Aorta (tissue), 5 donors: ENCODE data around the gene AHRR. TPM values are rescaled to one million over a fixed set of nuclear protein-coding genes. Genes with fewer than 3 reads are reported as not detected.
"Not testable (repeated sequence)": the region's sequence is repeated elsewhere in the genome, so short reads cannot be mapped to it uniquely, and the experiment has no call there.

Experiments
- ATAC-seq: fragments of 200-7000 bp; cut with Tn5 transposase; one replicate; pipeline ENCODE4 v1.9.1; 2022; ENCODE audit warnings: moderate library complexity; ENCODE audit not compliant: low FRiP score
- DNase-seq, 2 donors: peaks; one replicate each; pipeline ENCODE4 v3.0.0-alpha.2; 2020
- H3K27ac ChIP-seq, 2 donors: one replicate each; pipeline ENCODE4 v1.5.1; 2013; ENCODE audit warnings: low read length in 2 of 2, mild to moderate bottlenecking in 2 of 2, moderate library complexity in 2 of 2, control low read depth in 1 of 2, inconsistent platforms in 1 of 2, low read depth in 1 of 2
- H3K27me3 ChIP-seq, 2 donors: one replicate each; pipeline ENCODE4 v1.6.1; 2013; ENCODE audit warnings: control low read depth in 1 of 2, low read length in 1 of 2, mild to moderate bottlenecking in 1 of 2, moderate library complexity in 1 of 2; ENCODE audit not compliant: insufficient read depth in 2 of 2, control insufficient read depth in 1 of 2
- H3K36me3 ChIP-seq, 2 donors: one replicate each; pipeline ENCODE4 v1.6.1; 2013; ENCODE audit warnings: control low read depth in 1 of 2, low read length in 1 of 2, mild to moderate bottlenecking in 1 of 2; ENCODE audit not compliant: insufficient read depth in 2 of 2, control insufficient read depth in 1 of 2
- H3K4me1 ChIP-seq, 2 donors: one replicate each; pipeline ENCODE4 v1.6.1; 2013; ENCODE audit warnings: low read length in 2 of 2, control low read depth in 1 of 2, mild to moderate bottlenecking in 1 of 2, moderate library complexity in 1 of 2; ENCODE audit not compliant: insufficient read depth in 2 of 2, control insufficient read depth in 1 of 2
- H3K4me3 ChIP-seq, 2 donors: one replicate each; pipeline ENCODE4 v1.5.1; 2013; ENCODE audit warnings: low read length in 2 of 2, control low read depth in 1 of 2, mild to moderate bottlenecking in 1 of 2
- H3K9me3 ChIP-seq: one replicate; pipeline ENCODE4 v1.6.1; 2013; ENCODE audit warnings: mild to moderate bottlenecking, low read length; ENCODE audit not compliant: control insufficient read depth
- WGBS, 2 donors: extraction: QIAGEN DNeasy Blood & Tissue Kit; methylation state at CpG; one replicate each; pipeline ENCODE4 v1.1.7; 2013; 5-methylcytosine and 5-hydroxymethylcytosine counted together
- intact Hi-C, 2 donors: fragments of 100-400 bp; cut with DNase I; formaldehyde crosslinking; loops; one replicate each; pipeline versions ENCODE4 v1.14.2 to v1.15.0; 2022
- polyA plus RNA-seq, 2 donors: library from polyadenylated mRNA; stranded (reverse); fragments of 200-250 nt; gene quantifications; one replicate each; pipeline ENCODE4 v1.2.3, GENCODE V29; 2013
- total RNA-seq, 2 donors: library from RNA; stranded (reverse); fragmentation: NEBNext Ultra II Directional; extraction: Animal tissue kit (Norgen Biotek cat#: 25700); gene quantifications; one replicate each; pipeline ENCODE4 v1.2.1, GENCODE V29; 2021
- donor health status: healthy with polysubstance abuse.
- donor health status: Bipolar disorder and iron deficiency.
- donor health status: DM: no; HTN: no; CAD: no.
- donor health status: DM: no; HTN: no; CAD: no.
- donor health status: DM: yes; HTN: yes; CAD: no.

The AHRR gene
- total and polyA plus RNA-seq, 4 donors: 0.13 to 3.8 (median 1.7) TPM

DNA sequence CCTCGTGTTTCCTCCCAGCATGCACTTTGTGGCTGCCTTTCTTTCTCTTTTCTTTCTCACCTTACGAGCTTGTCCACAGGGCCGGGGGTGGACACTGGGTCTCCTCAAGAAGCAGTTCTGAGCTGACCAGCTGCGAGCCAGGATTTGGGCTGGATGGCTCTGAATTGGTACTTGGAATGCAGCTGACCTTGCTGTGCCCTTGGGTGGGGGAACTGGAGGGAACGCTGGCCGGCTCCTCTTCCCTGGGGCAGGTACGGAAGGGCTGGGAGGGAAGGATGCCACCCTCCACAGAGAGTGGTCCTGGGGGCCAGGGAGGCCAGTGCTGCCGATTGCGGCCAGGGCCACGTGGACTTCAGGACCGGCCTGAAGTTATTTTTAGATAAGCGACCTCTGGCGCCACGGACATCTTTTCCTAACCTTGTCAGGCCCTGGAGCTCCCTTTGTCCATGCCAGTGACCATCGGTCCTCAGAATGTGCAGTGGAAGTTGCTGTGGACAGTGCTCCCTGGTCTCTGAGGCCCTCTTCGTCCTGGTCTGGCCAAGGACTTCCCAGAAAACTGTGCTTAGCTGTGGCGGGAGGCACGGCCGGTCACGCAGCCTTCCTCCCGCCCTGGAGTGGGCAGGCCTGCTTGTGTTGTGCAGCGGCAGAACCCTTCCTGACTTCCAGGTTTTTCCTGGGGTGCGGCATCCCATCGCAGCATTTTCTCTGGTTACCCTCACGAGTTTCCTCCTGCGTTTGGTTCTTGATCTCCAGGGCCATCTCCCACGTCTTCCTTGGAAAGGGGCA lies 13.5 kb upstream of the AHRR start:
- 85 to 86% methylated on average over 27 of the region's 27 CpGs for WGBS, 2 donors
- Histone ChIP-seq H3K36me3 (no peaks in the 10 kb centered on the region), H3K4me1 (no peaks in the 10 kb centered on the region), H3K4me3 (no peak overlapping the region), H3K9me3 (no peaks in the 10 kb centered on the region), H3K27ac (no peak overlapping the region), H3K27me3 (no peaks in the 10 kb centered on the region)
- intact Hi-C loops: no loop called here
- ATAC-seq (no peak), DNase-seq (peak in 1 of 2 donors; percentile 59)

DNA sequence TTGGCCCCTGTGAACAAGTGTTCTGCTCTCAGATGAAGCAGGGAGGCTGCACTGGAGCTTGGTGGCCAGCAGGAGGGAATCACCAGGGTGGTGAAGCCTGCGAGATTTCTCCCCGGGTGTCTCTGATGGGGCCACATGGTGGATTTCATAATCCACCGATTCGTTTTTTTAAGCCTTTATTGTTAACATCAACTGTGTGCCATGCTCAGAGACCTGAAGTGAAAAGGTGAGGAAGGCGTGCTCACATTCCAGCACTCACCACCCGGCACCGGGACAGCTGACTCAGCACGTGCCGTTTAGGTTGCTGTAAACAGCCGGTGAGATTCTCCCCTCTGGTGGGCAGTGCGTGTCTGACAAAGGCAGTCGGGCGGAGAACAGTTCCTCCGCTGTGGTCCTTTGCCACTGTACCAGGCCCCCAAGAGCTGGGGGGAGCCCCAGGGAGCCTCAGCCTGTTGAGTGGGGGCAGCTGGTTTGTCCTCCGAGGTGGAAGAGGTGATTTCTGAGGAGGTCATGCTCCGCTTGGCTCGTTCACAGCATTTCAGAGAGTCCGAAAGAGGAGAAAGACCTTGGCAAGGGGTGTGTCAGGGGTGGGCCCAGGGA lies 12.7 kb upstream of the AHRR start:
- H3K9me3 ChIP-seq: no peaks in the 10 kb centered on the region
- intact Hi-C loops: no loop called here
- no peaks in the 10 kb centered on the region for H3K27me3 ChIP-seq
- no peak overlapping the region for H3K27ac ChIP-seq
- DNase-seq: peak in 1 of 2 donors; percentile 68
- no peak overlapping the region for H3K4me3 ChIP-seq
- ATAC-seq: no peak
- no peaks in the 10 kb centered on the region for H3K4me1 ChIP-seq
- H3K36me3 ChIP-seq: peaks cover 0 to 2% of the 10 kb centered on the region in 2 donors
- 80 to 82% methylated on average over 18 of the region's 18 CpGs for WGBS, 2 donors

- DNase-seq: peak in 1 of 2 donors; percentile 48
- H3K4me3 ChIP-seq, H3K36me3 ChIP-seq, ATAC-seq, H3K27me3 ChIP-seq, H3K9me3 ChIP-seq, intact Hi-C loops, H3K4me1 ChIP-seq, H3K27ac ChIP-seq: not testable (repeated sequence)
- 96 to 98% methylated on average over 10 to 15 of the region's 21 CpGs for WGBS, 2 donors
Observed at GRCh38 chr5:309831-310230, 11.7 kb upstream of the AHRR start.

- no peaks in the 10 kb centered on the region for H3K4me1 ChIP-seq
- ATAC-seq (no peak), DNase-seq (no peak)
- 95 to 97% methylated on average over 9 of the region's 9 CpGs for WGBS, 2 donors
- H3K27ac ChIP-seq: no peak overlapping the region
- intact Hi-C loops: no loop called here
- no peaks in the 10 kb centered on the region for H3K9me3 ChIP-seq
- H3K4me3 ChIP-seq: no peak overlapping the region
- peaks cover 4 to 5% of the 10 kb centered on the region in 2 donors for H3K36me3 ChIP-seq
- no peaks in the 10 kb centered on the region for H3K27me3 ChIP-seq
Observed at GRCh38 chr5:310516-310915, 11.0 kb upstream of the AHRR start.

DNA sequence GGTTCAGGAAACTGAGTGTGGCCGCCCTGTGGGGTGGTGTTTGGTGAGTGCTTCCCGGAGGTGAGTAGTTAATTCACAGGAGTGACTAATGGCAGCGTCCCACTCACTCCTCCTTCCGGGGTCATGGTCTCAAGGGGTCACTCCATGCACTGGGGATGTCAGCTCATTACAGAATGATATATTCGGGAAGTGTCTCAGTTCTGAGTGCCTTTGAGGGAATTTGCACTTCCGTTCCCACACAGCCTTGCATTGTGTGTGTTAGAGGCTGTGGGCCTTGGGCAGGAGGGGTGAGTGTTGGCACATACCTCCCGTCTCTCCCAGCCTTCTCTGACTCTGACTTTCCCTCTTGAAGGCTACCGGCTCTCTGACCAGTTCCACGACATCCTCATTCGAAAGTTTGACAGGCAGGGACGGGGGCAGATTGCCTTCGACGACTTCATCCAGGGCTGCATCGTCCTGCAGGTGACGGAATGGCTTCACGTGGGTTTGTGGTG lies 10.5 kb upstream of the AHRR start:
- no peak overlapping the region for H3K27ac ChIP-seq
- peaks cover 4 to 5% of the 10 kb centered on the region in 2 donors for H3K36me3 ChIP-seq
- H3K27me3 ChIP-seq: no peaks in the 10 kb centered on the region
- WGBS, 2 donors: 80% methylated on average over 16 of the region's 16 CpGs
- H3K4me1 ChIP-seq: no peaks in the 10 kb centered on the region
- H3K9me3 ChIP-seq: no peaks in the 10 kb centered on the region
- DNase-seq (no peak), ATAC-seq (no peak)
- intact Hi-C loops: no loop called here
- no peak overlapping the region for H3K4me3 ChIP-seq

GRCh38 chr5:311963-312362 lies 9.6 kb upstream of the AHRR start:
- H3K36me3 ChIP-seq: peaks cover 4 to 5% of the 10 kb centered on the region in 2 donors
- 91 to 93% methylated on average over 8 of the region's 8 CpGs for WGBS, 2 donors

GRCh38 chr5:312845-313244 lies 8.7 kb upstream of the AHRR start:
- intact Hi-C loops: no loop called here
- H3K4me1 ChIP-seq: no peaks in the 10 kb centered on the region
- H3K9me3 ChIP-seq: no peaks in the 10 kb centered on the region
- DNase-seq: no peak
- H3K27ac ChIP-seq: no peak overlapping the region
- ATAC-seq: no peak
- WGBS, 2 donors: 74 to 77% methylated on average over 12 of the region's 12 CpGs
- no peak overlapping the region for H3K4me3 ChIP-seq
- H3K36me3 ChIP-seq: peaks cover 4 to 5% of the 10 kb centered on the region in 2 donors
- H3K27me3 ChIP-seq: no peaks in the 10 kb centered on the region

More at GRCh38 chr5:311963-312362, 9.6 kb upstream of the AHRR start:
- Histone ChIP-seq H3K4me3 (no peak overlapping the region), H3K27me3 (no peaks in the 10 kb centered on the region), H3K4me1 (no peaks in the 10 kb centered on the region), H3K9me3 (no peaks in the 10 kb centered on the region), H3K27ac (no peak overlapping the region)
- ATAC-seq (no peak), DNase-seq (no peak)
- intact Hi-C loops: no loop called here

GRCh38 chr5:313265-313664 lies 8.2 kb upstream of the AHRR start:
- peaks cover 4 to 5% of the 10 kb centered on the region in 2 donors for H3K36me3 ChIP-seq
- H3K4me1 ChIP-seq: no peaks in the 10 kb centered on the region
- H3K4me3 ChIP-seq: no peak overlapping the region
- no peaks in the 10 kb centered on the region for H3K27me3 ChIP-seq
- WGBS, 2 donors: 83 to 87% methylated on average over 7 of the region's 7 CpGs
- ATAC-seq: no peak
- intact Hi-C loops: no loop called here
- H3K27ac ChIP-seq: no peak overlapping the region
- DNase-seq: no peak
- no peaks in the 10 kb centered on the region for H3K9me3 ChIP-seq
